Measurements from ENCODE around the gene CRYGN.

CRYGN gene, protein sequence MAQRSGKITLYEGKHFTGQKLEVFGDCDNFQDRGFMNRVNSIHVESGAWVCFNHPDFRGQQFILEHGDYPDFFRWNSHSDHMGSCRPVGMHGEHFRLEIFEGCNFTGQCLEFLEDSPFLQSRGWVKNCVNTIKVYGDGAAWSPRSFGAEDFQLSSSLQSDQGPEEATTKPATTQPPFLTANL

DNA sequence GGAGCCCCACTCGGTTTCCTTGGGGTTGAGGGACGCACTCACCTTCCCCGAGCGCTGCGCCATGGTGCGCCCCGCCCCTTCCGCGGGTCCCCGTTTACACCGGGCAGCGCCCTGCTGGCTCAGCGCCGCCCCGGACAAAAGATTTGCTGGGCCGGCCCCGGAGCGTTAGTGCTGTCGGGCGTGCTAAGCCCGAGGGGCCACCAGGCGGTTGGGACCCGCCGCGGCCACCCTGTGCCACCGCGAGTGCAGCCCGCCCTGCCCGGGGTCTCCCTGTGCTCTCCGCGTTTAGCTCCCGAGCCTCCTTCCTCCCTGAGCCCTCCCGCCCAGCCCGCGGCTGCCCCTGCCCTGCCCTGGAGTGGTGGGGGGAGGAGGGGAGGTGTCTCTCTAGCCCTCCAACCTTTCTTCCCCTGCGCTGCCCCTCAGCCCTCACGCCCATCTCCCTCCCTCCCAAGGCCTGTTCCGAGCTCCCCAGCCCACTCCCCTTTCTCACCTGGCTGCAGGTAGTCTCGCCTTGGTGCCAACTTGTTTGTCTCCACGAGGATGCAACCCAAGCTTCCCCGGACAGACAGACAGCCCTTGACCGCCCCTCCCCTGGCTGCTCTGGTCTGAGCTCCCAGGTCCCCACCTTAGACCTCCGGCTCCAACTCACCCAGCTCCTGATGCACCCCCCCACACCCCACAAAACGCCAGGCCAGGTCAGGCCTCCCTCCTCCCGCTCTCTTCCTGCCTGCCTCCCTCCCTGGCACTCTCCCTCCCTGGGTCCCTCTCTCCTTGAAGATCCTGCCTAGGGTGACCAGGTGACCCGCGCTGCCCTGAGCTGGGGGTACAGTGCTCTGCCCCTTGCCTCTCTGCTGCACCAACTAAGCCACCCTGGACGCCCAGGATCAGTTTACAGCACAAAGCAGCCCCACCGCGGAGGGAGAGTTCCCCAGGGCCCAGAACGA is at the start of gene CRYGN:
Gene CRYGN, minus strand, starts transcription at position 287 of the 944 bp plus-strand sequence. Its CDS starts 224 bp downstream, at position 63.
- no peak for DNase-seq

DNA sequence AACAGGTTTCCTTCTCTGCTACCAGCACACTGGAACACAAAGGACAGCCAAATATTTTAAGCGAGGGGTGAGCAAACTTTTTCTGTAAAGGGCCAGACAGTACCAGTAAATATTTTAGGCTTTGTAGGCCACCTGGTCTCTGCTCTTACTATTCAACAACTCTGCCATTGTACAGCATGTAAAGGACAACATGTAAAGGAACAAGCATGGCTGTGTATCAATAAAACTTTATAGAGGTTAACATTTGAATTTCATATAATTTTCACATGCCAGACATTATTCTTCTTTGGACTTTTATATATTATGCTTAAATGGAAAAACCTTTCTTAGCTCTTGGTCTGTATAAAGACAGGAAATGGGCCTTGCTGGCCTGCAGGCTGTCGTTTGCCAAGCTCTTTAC is 49.6 kb upstream of the CRYGN start:
- DNase-seq = no peak

DNA sequence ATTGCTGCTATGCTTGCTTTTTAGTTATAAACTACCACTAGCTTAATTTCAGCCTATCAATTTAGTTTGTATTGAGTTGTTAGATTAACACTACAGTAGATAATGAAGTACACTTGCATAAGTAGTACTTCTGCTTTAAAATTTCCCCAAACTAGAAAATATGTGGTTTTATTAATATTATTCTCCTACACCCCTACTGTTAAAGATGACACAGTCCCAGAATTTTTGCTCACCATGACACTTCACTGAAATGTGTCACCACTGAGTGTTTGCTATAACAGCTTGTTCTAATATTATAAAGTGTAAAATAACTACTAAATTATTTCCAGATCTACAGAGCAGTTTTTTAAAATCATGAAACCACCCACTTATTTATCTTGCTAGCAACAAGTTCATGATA is 48.2 kb upstream of the CRYGN start:
- no peak for DNase-seq

DNA sequence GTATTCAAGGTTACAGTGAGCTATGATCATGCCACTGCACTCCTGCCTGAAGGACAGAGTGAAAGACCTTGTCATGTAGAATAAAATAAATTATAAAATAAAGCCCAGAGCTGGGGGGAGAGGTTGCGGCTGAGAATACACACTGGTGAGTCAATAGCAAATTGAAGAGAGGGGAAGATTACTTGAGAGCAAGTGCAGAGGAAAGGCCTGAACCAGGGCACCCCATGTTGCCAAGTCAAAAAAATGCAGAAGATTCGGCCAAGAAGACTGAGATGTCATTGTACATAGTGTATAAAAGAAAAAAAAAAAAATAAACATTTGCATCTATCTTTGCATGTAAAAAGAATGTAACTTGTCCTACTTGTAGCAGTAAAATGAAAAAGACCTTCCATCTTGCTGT is 47.3 kb upstream of the CRYGN start:
- DNase-seq = no peak

DNA sequence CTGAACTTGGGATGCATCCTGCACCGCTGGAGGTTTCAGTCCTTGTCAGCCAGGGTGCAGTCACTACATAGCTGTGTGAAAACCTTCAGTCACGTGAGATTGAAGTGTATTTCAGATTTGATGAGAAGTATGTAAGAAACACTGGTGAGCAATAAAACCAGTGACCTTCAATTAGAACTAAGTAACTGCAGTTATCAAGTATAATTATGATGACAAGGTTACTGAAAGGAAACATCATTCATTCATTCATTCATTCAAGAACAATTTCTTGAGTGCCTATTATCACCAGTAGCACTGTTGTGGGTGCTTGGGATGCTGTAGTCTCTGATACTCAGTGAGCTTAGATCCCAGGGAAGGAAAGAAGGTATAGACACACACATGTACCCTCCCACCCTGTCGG is 46.1 kb upstream of the CRYGN start:
- DNase-seq = no peak

DNA sequence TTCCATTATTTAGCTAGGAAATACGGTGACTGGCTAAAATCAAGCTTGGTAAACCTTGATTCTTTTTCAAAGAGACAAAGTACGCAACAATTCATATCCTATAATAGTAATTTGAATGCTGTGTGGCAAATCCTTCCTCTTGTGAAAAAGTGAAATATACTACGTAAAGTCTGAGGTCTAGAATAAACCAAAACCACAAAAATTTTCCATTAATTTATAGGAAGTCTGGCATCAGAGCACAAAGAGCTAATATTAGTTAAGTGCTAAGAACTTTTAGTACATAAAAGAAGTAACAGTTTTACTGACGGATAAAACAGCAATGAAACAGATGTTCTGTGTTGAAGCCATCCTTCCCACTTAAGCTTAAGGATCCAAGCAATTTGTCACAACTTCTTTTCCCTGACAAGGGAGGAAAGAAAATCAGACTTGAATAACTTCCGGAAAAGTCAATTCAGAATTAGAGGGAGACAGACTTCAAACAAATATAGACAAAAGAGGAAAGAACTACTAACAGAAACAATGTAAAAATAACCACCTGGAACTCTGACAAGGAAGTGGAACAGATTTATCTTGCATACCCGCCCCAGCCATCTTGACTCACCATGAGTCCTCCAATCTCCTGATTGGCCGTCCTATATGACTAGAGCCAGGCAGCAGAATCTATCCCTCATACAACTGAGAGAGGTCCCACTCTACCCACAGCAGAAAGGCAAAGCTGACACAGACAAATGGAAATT is 45.2 kb upstream of the CRYGN start:
- no peak for DNase-seq

DNA sequence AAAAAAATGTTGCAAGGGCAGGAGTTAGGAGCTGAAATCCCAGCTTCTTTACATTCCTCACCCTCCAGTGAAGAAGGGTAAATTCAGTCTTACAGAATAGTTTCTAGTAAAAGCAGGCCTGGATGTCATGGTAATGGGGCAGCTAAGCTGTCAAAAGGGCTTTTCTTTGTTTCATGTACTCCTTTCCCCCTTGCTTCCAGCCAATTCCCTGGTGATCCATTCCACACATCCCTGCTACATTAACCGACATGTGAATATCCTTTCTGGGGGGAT is 43.7 kb upstream of the CRYGN start:
- DNase-seq = no peak

DNA sequence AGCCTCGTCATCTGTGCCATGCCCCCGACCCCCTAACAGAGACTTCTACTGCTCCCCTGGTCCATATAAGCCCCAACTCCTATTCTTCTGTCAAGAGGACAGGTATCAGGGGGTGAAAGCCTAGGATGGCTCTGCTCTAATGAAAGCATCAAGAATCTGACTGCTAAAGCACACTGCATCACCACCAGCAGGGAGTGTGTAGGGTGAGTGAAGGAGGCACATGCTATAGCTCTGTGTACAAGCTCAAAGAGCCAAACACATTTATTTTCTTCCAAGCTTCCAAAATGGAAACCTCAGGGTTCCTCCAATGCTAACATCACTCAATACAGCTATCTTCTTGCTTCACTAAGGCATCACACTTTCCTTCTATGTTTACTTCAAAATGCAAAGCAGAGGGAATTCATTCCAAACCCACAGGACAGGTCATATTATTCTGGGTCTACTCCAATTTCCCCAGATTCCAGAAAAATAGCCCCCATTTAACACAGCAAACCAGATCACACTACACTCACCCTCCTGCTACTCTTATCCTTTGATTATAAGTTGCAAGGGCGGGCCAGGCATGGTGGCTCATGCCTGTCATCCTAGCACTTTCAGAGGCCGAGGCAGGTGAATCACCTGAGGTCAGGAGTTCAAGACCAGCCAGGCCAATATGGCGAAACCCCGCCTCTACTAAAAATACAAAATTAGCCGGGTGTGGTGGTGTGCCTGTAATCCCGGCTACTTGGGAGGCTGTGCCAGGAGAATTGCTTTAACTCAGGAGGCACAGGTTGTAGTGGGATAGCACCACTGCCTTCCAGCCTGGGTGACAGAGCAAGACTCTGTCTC is 43.2 kb upstream of the CRYGN start:
- DNase-seq = no peak

DNA sequence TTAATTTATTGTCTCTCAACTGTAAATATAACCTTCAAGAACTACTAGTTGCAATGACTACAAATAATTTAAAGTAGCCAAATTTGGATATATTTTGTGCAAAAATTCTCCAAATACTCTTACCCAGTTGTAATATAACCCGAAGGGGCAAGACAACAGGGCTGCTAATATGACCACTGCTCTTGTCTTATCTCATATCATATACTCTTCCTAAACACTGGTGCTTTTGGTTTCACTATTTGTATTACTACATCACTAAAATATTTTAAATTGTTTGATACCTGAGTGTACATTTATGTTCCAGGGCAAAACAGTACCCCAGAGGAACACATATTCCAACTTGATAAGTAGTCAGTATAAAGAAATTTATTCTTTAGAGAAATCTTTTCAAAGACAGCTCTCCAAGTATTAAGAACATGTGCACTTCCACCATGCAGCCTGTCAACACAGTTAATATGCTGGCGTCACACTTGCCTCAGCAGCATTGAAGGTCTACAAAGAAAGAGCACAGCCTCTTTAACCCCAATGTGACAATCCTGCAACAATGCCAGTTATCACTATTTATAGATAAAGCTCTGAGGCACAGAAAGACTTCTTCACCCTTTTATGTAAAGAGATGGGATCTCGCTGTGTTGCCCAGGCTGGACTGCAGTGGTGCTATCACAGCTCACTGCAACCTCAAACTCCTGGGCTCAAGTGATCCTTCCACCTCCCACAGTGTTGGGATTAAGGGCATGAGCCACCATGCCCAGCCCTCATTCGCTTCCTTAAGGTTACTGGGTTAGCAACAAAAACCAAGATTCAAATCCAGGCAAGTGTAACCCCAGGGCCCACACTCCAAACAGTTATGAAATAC is 41.9 kb upstream of the CRYGN start:
- DNase-seq = no peak

DNA sequence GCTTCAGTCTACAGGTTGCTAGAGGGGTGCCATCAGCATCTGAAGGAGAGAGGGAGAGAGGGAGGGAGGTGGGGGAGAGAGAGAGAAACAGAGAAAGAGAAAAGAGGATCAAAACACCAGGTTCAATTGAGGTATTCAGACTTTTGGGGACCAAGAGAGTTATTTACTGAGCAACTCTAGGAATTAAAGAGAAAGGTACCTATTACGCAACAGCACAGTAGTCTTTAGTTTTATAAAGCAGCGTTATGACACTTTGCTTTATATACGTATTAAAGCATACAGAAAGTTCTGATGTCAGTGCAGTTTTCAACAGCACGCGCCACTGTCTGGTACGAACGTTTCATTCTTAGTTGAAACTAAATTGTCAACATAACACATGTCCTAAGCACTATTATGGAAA is 37.9 kb upstream of the CRYGN start:
- no peak for DNase-seq

DNA sequence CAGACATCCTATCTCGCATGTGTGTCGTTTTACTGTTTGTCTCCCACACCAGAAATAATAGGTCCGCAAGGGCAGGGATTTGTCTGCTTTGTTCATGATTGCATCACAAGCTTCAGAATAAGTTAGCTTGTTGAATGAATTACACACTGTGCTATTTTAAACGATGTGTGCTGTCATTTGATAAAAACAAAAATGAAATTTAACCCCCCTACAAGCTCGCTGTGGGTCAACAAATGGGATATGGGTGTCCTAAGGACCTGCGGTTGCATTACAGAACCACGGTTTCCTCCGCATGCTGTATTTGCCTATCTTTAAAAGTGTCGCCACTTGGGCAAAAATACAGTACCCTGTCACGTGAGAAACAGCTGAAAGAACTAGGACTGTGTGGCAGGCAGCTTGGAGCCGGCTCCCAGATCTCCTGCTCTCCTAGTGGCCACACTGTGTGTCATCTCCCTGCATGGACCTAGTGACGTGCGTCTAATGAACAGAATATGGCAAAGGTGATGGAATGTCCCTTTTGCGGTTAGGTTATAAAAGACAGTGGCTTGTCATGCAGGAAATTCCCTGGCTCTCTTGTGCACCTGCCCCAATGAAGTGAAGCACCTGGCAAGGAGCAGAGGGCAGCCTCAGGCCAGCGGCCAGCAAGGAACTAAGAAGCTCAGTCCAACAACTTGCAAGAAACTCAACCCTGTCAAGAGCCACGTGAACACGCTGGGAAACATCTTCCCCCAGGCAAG is 32.9 kb upstream of the CRYGN start:
- DNase-seq = no peak

DNA sequence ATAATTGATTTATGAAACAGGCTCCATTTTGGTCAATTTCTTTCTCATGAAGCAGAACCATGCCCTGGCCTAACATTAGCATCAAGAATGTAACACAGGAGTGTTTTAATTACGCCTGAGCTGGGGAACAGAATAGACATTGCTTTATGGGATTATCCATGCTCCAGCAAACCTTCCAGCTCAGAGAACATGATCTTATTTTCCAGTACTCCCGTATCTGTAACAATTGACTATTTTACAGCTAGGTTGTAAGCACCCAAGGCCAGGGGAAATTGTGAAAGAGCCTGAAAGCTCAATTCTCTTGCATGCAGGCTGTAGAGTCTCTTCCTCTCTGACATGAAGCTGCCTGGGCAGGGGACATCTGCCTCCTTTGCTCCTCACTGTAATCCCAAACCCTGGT is 30.8 kb upstream of the CRYGN start:
- DNase-seq = no peak

DNA sequence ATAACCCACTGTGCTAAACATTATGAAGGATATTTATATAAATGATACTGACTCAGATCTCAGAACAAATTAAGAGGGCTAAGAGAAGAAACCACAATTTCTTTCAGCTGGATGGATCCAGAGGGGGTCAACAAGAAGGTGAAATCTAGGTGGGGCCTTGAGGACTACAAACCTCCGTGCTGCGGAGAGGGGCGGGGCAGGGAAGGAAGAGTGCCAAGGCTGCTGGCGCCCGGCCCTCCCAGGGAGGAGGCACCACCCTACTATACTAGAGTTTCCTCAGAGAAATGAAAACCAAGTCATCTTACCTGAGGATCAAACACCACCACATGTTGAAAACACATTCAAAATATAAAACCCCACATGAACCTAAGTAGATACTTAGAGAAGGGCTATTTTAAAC is 29.3 kb upstream of the CRYGN start:
- no peak for DNase-seq

DNA sequence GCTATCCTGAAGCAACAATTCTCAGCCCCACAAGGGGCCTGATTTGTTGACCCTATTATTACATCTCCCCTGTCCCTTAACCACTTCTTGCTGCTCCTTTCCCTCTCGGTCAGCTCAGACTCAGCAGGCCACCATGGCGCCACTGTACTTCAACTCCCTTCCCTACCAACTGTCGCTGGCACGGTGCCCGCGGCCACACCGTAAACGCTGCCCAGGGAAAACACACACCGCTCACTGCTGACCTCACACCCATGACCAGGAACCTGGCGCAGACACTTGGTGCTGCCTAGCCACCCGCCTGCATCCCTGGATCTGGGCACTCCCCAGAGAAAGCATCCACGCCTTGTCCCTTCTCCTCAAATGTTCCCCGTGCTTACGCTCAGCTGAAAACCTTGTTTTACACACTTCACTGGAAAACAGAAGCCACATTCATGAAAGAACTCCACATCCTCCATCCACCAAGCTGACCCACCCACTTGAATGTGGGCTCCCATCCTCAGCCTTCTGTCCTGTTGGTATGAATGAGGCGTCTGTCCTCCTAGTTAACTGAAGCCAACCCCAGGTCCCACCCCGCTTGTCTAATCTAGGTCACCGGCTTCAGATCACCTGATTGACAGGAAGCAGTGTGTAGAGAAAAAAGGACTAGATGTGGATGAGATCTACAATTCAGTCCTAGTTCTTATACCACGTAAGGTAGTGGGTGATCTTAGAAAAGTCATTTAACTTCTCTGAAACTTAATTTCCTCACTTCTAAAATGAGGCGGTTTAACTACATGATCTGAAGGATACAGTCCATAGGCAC is 28.5 kb upstream of the CRYGN start:
- DNase-seq = no peak

DNA sequence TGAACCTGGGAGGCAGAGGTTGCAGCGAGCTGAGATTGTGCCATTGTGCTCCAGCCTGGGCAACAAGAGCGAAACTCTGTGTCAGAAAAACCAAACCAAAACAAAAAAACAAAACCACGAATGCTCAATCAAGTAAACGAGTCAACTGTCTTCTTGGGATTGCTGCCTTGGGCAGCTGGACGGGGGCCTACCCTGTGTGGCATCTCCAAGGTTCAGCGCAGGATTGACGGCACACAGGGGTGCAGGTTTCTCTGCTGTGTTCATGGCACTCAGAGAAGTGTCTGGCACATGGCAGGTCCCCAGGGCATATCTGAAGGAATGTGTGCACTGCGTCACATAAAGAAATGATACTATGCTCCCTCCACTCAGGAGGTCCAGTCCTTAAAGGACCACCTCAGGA is 25.2 kb upstream of the CRYGN start:
- no peak for DNase-seq

DNA sequence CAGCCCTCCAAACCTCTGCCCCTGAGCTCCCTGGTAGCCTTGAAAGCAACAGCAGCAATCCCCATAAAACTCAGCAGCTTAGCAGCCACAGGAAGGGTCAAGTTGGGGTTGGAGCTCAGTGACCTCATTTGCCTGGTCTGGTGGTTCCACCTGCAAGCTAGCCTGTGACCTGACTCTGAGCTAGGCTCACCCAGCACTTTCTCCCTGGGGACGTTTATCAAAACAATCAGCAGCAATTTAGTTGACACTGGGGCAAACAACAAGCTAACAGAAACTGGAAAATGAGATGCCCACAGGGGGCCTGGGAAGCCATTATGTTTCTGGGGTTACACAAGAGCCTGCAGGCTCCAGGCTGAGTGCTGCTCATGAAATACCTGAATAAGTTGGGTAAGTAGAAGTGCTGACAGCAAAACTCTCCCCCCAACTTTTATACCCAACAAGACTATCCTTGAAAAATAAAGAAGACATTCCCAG is 22.4 kb upstream of the CRYGN start:
- no peak for DNase-seq

DNA sequence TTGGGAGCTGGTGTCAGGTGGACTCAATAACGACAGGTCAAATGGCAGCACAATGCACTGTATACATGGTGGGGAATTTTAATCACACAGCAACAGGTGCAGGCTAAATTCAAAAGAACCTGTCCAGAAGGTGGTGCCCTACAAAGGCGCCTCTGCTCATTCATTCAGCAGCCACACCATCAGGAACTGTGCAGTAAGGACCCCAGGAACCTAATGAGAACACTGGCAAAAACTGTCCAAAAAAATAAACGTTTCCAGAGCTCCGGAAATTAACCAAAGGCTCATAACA is 21.9 kb upstream of the CRYGN start:
- no peak for DNase-seq

DNA sequence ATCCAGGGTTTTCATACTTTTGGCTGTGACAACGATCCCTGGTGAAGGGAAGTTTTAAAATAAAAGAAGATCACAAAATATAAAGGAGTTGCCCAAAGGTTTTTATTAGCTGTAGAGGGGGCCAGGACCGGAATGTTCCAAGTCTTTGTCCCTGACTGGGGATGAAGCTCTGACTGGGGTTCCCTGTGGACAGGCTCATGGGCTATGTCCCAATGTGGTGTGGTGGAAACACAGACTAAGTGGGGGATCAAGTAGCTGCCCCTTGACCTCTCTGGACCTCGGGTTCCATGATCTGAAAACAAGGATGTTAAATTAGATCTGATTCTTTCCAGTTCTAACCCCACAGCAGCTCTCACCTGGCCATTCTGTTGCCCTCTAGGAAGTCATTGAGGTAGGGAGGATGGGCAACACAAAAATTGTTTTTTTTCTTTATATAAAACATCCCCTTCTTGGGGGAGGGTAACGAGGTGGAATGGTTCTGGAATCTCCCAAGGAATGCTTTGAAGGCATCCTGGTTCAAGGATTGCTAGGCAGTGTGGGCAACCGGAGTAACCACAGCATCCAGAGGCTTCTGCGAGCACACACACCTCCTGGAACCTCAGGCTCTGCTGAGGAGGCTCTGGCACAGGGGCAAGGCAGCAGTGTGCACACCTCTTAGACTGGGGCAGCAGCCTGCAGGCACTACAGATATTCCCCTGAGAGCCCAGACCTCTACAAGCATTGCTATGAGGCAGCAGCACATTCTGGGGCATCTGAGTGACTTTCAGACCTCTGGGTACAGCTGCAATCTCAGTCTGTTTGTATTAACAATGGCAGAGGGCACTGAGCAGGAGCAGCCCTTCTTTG is 21.4 kb upstream of the CRYGN start:
- DNase-seq = no peak

DNA sequence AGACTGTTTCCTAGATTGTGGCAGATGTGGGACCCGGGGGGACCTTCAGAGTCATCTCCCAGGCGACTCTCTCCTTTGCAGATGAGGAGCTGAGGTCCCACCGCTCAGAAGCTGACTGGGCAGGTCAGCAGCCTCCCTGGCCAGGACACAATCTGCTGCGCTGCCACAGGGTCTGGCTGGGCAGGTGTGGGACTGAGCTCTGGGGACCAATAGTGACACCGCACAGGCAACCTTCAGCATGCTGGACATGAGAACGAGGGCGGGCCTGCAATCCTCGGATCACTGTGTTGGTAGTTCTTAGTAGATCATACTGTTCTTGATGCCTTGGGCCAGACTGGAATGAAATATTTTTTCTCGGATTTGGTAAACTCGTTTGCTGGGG is 20.5 kb upstream of the CRYGN start:
- no peak for DNase-seq

Data from T1000 (cell line).